Measurements from ENCODE around the gene MON1B. TPM values are rescaled to one million over a fixed set of nuclear protein-coding genes. Genes with fewer than 3 reads are reported as not detected.

Gene MON1B
- total and polyA plus RNA-seq, 2 donors (not counting 3 experiments of a cell fraction or from before 2014, with no cell fraction given) = 35.8 to 57.0 TPM

- DNase-seq (ENCODE audit: low read depth, low spot score) (no peak), FAIRE-seq (no peak)
- H3K4me2 ChIP-seq (ENCODE audit: insufficient read depth, low read length) = no peak overlapping the region
- H3K36me3 ChIP-seq (ENCODE audit: control insufficient read depth in 2 of 2, extremely low read depth in 1 of 2, insufficient read depth in 2 of 2, low read length in 2 of 2) = no peaks in the 10 kb centered on the region
- intact Hi-C loops (cut with micrococcal nuclease) = no loop called here
- no peak overlapping the region for H3K4me3 ChIP-seq (replicated peaks in 1 of 3; ENCODE audit: insufficient read depth in 1 of 3, low read depth in 1 of 3, low read length in 3 of 3)
- TF ChIP-seq FOS (IDR thresholded peaks at IDR 0.05; ENCODE audit: borderline replicate concordance, insufficient read depth, low read length) = no peak
- no peak for TF ChIP-seq POLR2A (IDR thresholded peaks at IDR 0.05; ENCODE audit: low read depth, low read length)
- no peak for TF ChIP-seq MYC (IDR thresholded peaks at IDR 0.05; ENCODE audit: low read depth, low read length)
- TF ChIP-seq MAX (IDR thresholded peaks at IDR 0.05; ENCODE audit: insufficient read depth, insufficient read length) = no peak
- no peak for TF ChIP-seq JUN (IDR thresholded peaks at IDR 0.05; ENCODE audit: borderline replicate concordance, insufficient read depth, insufficient read length, low read depth)
- TF ChIP-seq EZH2 (IDR thresholded peaks at IDR 0.05; ENCODE audit: borderline replicate concordance, low read depth, low read length, severe bottlenecking) = no peak
- no peak for TF ChIP-seq GATA2 (IDR thresholded peaks at IDR 0.05; ENCODE audit: insufficient read depth, insufficient read length, low read depth, low read length)
- TF ChIP-seq POLR2AphosphoS5 (IDR thresholded peaks at IDR 0.05; ENCODE audit: insufficient read depth, low read depth, low read length) = no peak
- no peak for TF ChIP-seq CTCF (IDR thresholded peaks at IDR 0.05; ENCODE audit: extremely low read depth in 1 of 2, insufficient read depth in 1 of 2, low read depth in 1 of 2, low read length in 2 of 2)
- dilution Hi-C loops (cut with MboI; ENCODE audit: extremely low pct_ligation_motif_present, low sequenced_read_pairs) = no loop called here
- no peaks in the 10 kb centered on the region for H4K20me1 ChIP-seq (replicated peaks; ENCODE audit: control insufficient read depth, extremely low read depth, insufficient read depth, low read length)
- H3K9ac ChIP-seq (replicated peaks; ENCODE audit: extremely low read depth, insufficient read depth, low read length) = no peak overlapping the region
- POLR2A ChIA-PET = no interaction called here
- no peaks in the 10 kb centered on the region for H3K9me3 ChIP-seq (replicated peaks; ENCODE audit: control insufficient read depth, insufficient read depth, low read length)
- no peaks in the 10 kb centered on the region for H3K4me1 ChIP-seq (ENCODE audit: control insufficient read depth, extremely low read depth, insufficient read depth, low read length)
- CTCF ChIA-PET = interaction anchor here (1.7 kb wide), 1 partner anchor 28 kb away, joined by 4 read pairs; no protein-coding TSS in a partner anchor
- no peaks in the 10 kb centered on the region for H3K27me3 ChIP-seq (ENCODE audit: control insufficient read depth in 2 of 2, insufficient read depth in 2 of 2, low read length in 2 of 2)
- no peaks in the 10 kb centered on the region for H3K9me1 ChIP-seq (replicated peaks; ENCODE audit: control insufficient read depth, extremely low read depth, insufficient read depth, low read length)
- no peak overlapping the region for H3K27ac ChIP-seq (ENCODE audit: insufficient read depth, low read depth, low read length)
- no TSS peak for BruUV-seq (replicated peaks)
- H3K79me2 ChIP-seq (ENCODE audit: control insufficient read depth, insufficient read depth, low read length) = no peaks in the 10 kb centered on the region
- H2AFZ ChIP-seq (ENCODE audit: low read depth, low read length) = no peak overlapping the region
Observed at GRCh38 chr16:77143364-77143763, 47.6 kb upstream of the MON1B start.
